Measurements from ENCODE around the gene LGI4. TPM values are rescaled to one million over a fixed set of nuclear protein-coding genes. Genes with fewer than 3 reads are reported as not detected.
A peak's percentile ranks its signal among the peaks of the same experiment; 100 is the strongest.
"Not testable (repeated sequence)": the region's sequence is repeated elsewhere in the genome, so short reads cannot be mapped to it uniquely, and the experiment has no call there.

LGI4 gene
- total RNA-seq, 4 donors from 2014 or later: 32.0 to 58.6 (median 49.2) TPM

DNA sequence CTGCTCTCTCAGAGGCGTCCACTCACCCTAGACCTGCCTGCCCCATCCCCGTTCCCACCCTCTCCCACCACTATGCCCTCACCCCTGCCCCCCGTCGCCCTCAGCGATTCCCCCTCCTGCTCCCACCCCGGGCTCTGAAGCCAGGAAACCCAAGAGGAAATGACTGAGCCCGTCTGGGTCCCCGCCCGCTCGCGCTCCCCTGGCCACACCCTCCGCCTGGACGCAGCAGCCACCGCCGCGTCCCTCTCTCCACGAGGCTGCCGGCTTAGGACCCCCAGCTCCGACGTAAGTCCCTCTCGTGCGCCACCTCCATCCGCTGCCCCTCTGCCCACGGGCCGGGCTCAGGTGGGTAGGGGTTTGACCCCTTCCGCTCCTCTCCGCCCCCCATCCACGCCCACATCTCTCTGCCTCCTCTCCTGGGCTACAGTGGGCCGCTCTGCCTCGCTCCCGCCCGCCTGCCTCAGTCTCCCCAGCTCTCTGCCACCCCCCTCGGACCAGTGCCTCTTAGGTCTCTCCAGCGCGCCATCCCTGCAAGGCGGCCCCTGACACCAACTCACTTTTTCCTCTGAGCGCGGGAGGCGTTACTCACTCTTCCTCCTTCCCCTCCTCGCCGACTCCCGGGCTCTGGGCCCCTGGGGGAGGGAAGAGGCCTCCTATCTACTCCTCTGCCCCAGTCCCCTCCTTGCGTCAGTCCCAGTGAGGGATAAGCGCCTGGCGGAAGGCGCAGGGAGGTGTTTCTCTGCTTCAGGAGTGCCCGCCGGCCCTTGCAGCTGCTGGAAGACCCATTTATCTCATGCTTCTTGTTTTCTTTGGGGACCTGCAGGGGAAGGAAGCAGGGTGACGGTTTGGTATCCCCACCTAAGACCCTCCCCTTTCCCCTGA is 19.9 kb upstream of the LGI4 start, which contains the start of gene FXYD5:
TSS of gene FXYD5 (plus strand) at position 211 of the 882 bp plus-strand sequence. CDS start 816 bp downstream, outside the sequence.
- intact Hi-C loops (cut with DNase I): no loop called here
- TF ChIP-seq POLR2AphosphoS5 (IDR thresholded peaks at IDR 0.05) (peak in 1 of 2 donors; percentile 64), EP300 (IDR thresholded peaks at IDR 0.05) (no peak), CTCF (IDR thresholded peaks at IDR 0.05) (peak in 1 of 3 experiments; percentile 5), POLR2A (IDR thresholded peaks at IDR 0.05; ENCODE audit: low read depth) (peak; percentile 2)

GRCh38 chr19:35153701-35154524 is 19.1 kb upstream of the LGI4 start:
- Histone ChIP-seq H3K4me1 (peaks cover 19 to 35% (median 30%) of the 10 kb centered on the region in 4 donors), H3K27ac (replicated peaks in 1 of 4) (peak overlapping the region; percentile 67 to 78 (median 74)), H3K4me3 (peak overlapping the region; percentile 57 to 70 (median 63)), H3K36me3 (peaks cover 0 to 23% (median 11%) of the 10 kb centered on the region in 4 donors), H3K27me3 (peaks cover 0 to 70% (median 19%) of the 10 kb centered on the region in 4 donors), H3K9me3 (no peaks in the 10 kb centered on the region)
- WGBS: under 1% methylated on average over 18 of the region's 36 CpGs
- intact Hi-C loops (cut with DNase I): no loop called here
- no peak for TF ChIP-seq EP300 (IDR thresholded peaks at IDR 0.05)
- TF ChIP-seq CTCF (IDR thresholded peaks at IDR 0.05): peak in 2 of 3 experiments; percentile 23 to 57
- DNase-seq (ENCODE audit: extremely low spot score): no peak

More for the DNA sequence above, 19.9 kb upstream of the LGI4 start, which contains the start of gene FXYD5:
- H3K4me1 ChIP-seq: peaks cover 19 to 35% (median 30%) of the 10 kb centered on the region in 4 donors
- 3% methylated on average over 31 of the region's 49 CpGs for WGBS
- H3K4me3 ChIP-seq: peak within 1 kb of the TSS; percentile 57 to 70 (median 63)
- H3K9me3 ChIP-seq: no peaks in the 10 kb centered on the region
- DNase-seq (ENCODE audit: extremely low spot score): no peak
- H3K36me3 ChIP-seq: peaks cover under 1 to 31% (median 19%) of the 10 kb centered on the region in 4 donors
- H3K27me3 ChIP-seq: peaks cover 0 to 71% (median 19%) of the 10 kb centered on the region in 4 donors
- peak within 1 kb of the TSS; percentile 67 to 78 (median 74) for H3K27ac ChIP-seq (replicated peaks in 1 of 4)

- H3K9me3 ChIP-seq; DNase-seq (ENCODE audit: extremely low spot score); H3K4me3 ChIP-seq; intact Hi-C loops (cut with DNase I); H3K27ac ChIP-seq (replicated peaks in 1 of 4): not testable (repeated sequence)
- Histone ChIP-seq H3K4me1 (peaks cover 19 to 35% (median 30%) of the 10 kb centered on the region in 4 donors), H3K36me3 (peaks cover 0 to 15% (median 7%) of the 10 kb centered on the region in 4 donors), H3K27me3 (peaks cover 0 to 64% (median 19%) of the 10 kb centered on the region in 4 donors)
- 73% methylated on average over 10 of the region's 10 CpGs for WGBS
These were observed 18.3 kb upstream of the LGI4 start for GRCh38 chr19:35153129-35153522.

DNA sequence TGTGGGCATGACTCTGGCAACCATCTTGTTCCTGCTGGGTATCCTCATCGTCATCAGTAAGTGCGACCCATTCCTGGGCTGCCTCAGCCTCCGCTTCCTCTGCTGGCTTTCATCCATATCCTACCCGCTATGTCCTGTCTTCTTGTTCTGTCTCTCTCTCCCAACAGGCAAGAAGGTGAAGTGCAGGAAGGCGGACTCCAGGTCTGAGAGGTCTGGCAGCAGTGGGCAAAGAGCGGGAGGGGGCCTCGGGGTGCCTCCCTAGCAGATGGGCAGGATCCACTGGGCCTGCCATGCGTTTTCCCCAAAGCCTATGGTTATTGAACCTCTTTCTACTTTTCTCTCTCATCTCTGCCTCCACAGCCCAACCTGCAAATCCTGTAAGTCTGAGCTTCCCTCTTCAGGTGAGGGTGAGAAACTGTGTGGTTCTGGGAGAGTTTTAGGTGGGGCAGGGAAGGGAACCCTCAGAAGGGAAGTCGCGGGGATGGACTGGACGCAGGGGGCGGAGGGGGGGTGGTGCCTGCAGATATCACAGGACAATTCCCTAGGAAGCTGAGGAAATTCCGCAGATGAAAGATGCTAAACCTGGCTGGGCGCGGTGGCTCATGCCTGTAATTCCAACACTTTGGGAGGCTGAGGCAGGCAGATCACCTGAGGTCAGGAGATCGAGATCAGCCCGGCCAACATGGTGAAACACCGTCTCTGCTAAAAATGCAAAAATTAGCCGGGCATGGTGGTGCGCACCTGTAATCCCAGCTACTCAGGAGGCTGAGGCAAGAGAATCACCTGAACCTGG is 16.6 kb upstream of the LGI4 start:
- no peak for DNase-seq (ENCODE audit: extremely low spot score)
- Histone ChIP-seq H3K27me3 (peaks cover 0 to 53% (median 19%) of the 10 kb centered on the region in 4 donors), H3K4me3 (no peak overlapping the region), H3K4me1 (peaks cover 19 to 35% (median 30%) of the 10 kb centered on the region in 4 donors), H3K9me3 (no peaks in the 10 kb centered on the region), H3K27ac (replicated peaks in 1 of 4) (no peak overlapping the region), H3K36me3 (no peaks in the 10 kb centered on the region)
- intact Hi-C loops (cut with DNase I): no loop called here
- TF ChIP-seq CTCF (IDR thresholded peaks at IDR 0.05) (no peak), EP300 (IDR thresholded peaks at IDR 0.05) (no peak), POLR2AphosphoS5 (IDR thresholded peaks at IDR 0.05) (no peak), POLR2A (IDR thresholded peaks at IDR 0.05; ENCODE audit: low read depth) (no peak)
- WGBS: 93% methylated on average over 20 of the region's 20 CpGs

Measured in esophagus muscularis mucosa (tissue), 4 donors.